GM12878 (cell line): ENCODE data around the gene C3orf20.

Source experiments
- GABPA ChIP-seq: IDR thresholded peaks from 2 replicates; pipeline ENCODE4 v1.6.1; 2014; ENCODE audit warnings: antibody characterized with exemption, low read depth, mild to moderate bottlenecking, inconsistent platforms
- MEF2A ChIP-seq: IDR thresholded peaks from 2 replicates; pipeline ENCODE4 v1.6.1; 2011; ENCODE audit warnings: low read depth, mild to moderate bottlenecking, low read length, moderate library complexity; ENCODE audit not compliant: insufficient read depth
- MXI1 ChIP-seq: fragments of 150-350 bp; IDR thresholded peaks from 2 replicates; pipeline ENCODE4 v1.6.1; 2011; ENCODE audit warnings: low read depth, mild to moderate bottlenecking, inconsistent platforms, low read length, improper control_type of control experiment
- POLR2A ChIP-seq: IDR thresholded peaks from 2 replicates; pipeline ENCODE4 v1.6.1; 2011; ENCODE audit warnings: low read depth, mild to moderate bottlenecking, low read length
- TCF7 ChIP-seq: IDR thresholded peaks from 2 replicates; pipeline ENCODE4 v1.6.1; 2014; ENCODE audit warnings: antibody characterized with exemption, borderline replicate concordance
- ZNF384 ChIP-seq: IDR thresholded peaks from 2 replicates; pipeline ENCODE4 v1.6.1; 2012; ENCODE audit warnings: low read depth, mild to moderate bottlenecking, low read length, improper control_type of control experiment, borderline replicate concordance
- TF ChIP-seq, protein P1 (sequence below), 3 experiments: IDR thresholded peaks in 2 of 3; conservative IDR thresholded peaks in 1 of 3; 2 replicates each; pipeline ENCODE4 v1.5.1; 2011; ENCODE audit warnings: low read depth in 3 of 3, low read length in 3 of 3, mild to moderate bottlenecking in 3 of 3, control low read depth in 2 of 3, moderate library complexity in 2 of 3, inconsistent platforms in 1 of 3, mixed read lengths in 1 of 3; ENCODE audit not compliant: control insufficient read depth in 2 of 3, insufficient read depth in 1 of 3; ENCODE audit errors: extremely low read depth in 1 of 3
- TF ChIP-seq, protein P2 (sequence below): fragments of 450-650 bp; IDR thresholded peaks from 2 replicates; pipeline ENCODE4 v1.6.1; 2016; ENCODE audit warnings: mild to moderate bottlenecking
- TF ChIP-seq, protein P3 (sequence below): fragments of 450-650 bp; formaldehyde crosslinking; IDR thresholded peaks from 2 replicates; pipeline ENCODE4 v1.4.0; 2020; ENCODE audit warnings: mild to moderate bottlenecking, moderate library complexity

DNA sequence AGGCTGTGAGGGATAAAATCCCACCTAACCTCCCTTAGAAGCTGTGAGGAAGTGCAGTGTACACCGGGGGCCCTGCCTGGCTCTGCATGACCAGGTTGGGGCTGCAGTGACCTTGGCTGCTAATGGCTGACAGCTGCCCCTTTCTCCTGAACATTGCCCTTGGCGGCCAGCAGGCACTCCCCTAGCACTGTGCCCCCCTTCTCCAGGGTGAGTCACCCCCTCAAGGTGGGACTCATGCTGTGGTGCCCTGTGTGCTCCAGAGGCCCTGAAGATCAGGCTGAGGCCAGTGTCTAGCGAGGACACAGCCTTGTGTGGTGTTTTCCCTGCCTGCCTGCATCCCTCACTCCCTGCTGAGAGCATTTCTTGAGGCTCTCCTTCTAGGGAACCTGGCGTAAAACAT, 122.8 kb downstream of the C3orf20 start:
- TF ChIP-seq MXI1 (no peak), POLR2A (no peak), TCF7 (no peak), ZNF384 (no peak), GABPA (no peak), MEF2A (no peak)
- TF ChIP-seq, protein P1, sequence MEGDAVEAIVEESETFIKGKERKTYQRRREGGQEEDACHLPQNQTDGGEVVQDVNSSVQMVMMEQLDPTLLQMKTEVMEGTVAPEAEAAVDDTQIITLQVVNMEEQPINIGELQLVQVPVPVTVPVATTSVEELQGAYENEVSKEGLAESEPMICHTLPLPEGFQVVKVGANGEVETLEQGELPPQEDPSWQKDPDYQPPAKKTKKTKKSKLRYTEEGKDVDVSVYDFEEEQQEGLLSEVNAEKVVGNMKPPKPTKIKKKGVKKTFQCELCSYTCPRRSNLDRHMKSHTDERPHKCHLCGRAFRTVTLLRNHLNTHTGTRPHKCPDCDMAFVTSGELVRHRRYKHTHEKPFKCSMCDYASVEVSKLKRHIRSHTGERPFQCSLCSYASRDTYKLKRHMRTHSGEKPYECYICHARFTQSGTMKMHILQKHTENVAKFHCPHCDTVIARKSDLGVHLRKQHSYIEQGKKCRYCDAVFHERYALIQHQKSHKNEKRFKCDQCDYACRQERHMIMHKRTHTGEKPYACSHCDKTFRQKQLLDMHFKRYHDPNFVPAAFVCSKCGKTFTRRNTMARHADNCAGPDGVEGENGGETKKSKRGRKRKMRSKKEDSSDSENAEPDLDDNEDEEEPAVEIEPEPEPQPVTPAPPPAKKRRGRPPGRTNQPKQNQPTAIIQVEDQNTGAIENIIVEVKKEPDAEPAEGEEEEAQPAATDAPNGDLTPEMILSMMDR (IDR thresholded peaks at IDR 0.05 in 2 of 3, conservative IDR thresholded peaks at IDR 0.05 in 1 of 3; ENCODE audit: control insufficient read depth in 2 of 3, extremely low read depth in 1 of 3, insufficient read depth in 1 of 3, low read depth in 3 of 3, low read length in 3 of 3), result no peak
- TF ChIP-seq, protein P2, sequence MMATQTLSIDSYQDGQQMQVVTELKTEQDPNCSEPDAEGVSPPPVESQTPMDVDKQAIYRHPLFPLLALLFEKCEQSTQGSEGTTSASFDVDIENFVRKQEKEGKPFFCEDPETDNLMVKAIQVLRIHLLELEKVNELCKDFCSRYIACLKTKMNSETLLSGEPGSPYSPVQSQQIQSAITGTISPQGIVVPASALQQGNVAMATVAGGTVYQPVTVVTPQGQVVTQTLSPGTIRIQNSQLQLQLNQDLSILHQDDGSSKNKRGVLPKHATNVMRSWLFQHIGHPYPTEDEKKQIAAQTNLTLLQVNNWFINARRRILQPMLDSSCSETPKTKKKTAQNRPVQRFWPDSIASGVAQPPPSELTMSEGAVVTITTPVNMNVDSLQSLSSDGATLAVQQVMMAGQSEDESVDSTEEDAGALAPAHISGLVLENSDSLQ, result no peak
- TF ChIP-seq, protein P3, sequence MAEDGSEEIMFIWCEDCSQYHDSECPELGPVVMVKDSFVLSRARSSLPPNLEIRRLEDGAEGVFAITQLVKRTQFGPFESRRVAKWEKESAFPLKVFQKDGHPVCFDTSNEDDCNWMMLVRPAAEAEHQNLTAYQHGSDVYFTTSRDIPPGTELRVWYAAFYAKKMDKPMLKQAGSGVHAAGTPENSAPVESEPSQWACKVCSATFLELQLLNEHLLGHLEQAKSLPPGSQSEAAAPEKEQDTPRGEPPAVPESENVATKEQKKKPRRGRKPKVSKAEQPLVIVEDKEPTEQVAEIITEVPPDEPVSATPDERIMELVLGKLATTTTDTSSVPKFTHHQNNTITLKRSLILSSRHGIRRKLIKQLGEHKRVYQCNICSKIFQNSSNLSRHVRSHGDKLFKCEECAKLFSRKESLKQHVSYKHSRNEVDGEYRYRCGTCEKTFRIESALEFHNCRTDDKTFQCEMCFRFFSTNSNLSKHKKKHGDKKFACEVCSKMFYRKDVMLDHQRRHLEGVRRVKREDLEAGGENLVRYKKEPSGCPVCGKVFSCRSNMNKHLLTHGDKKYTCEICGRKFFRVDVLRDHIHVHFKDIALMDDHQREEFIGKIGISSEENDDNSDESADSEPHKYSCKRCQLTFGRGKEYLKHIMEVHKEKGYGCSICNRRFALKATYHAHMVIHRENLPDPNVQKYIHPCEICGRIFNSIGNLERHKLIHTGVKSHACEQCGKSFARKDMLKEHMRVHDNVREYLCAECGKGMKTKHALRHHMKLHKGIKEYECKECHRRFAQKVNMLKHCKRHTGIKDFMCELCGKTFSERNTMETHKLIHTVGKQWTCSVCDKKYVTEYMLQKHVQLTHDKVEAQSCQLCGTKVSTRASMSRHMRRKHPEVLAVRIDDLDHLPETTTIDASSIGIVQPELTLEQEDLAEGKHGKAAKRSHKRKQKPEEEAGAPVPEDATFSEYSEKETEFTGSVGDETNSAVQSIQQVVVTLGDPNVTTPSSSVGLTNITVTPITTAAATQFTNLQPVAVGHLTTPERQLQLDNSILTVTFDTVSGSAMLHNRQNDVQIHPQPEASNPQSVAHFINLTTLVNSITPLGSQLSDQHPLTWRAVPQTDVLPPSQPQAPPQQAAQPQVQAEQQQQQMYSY (CRISPR knock-in tag), result no peak
